ENCODE results near the gene PTGIS.
"Not testable (repeated sequence)": the region's sequence is repeated elsewhere in the genome, so short reads cannot be mapped to it uniquely, and the experiment has no call there.

The PTGIS gene

DNA sequence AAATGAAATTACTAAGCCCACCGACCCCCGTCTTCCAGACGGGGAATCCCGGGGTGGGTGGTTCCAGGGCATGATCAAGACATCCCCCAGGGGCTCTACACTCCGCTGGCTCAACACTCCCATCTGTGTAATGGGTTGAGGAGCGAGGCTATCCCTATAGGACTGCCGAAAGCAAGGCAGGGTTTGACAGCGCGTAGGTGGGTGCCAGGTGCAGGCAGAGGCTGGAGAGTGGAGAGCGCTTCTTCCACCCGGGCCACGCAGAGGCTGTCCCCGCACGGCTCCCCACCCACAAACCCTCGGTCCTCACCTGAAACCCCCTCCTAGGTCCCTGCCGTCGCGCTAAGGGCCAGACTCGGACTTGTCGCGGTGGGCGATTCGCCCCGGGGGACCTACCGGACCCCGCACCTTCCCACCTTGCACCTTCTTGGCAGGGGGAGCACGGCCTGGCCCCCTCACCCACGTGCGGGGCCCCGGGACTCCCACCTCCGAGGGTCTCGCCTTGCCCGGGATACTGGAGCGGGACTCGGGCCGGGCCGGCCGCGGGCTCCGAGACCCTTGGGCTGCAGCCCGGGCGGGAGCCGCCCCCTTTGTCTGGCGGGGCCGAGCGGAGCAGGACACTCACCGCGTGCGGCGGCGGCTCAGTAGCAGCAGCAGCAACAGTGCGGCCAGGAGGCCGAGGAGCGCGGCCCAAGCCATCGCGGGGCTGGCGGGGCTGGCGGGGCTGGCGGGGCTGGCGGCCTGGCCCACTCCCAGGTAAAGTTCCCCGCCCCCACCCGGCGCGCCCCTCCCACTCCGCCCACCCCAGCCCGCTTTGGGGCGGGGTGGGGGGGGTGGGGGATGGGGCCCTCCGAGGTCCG, at the start of gene PTGIS:
Gene PTGIS (minus strand): TSS at position 717 of the 857 bp plus-strand sequence. CDS start 21 bp downstream, at position 696.
- DNase-seq (ENCODE audit: low spot score) = no peak
- H3K9me3 Mint-ChIP-seq = peaks cover 5% of the 10 kb centered on the region
- H3K36me3 Mint-ChIP-seq (ENCODE audit: low read depth) = peaks cover 15% of the 10 kb centered on the region
- H3K27me3 Mint-ChIP-seq (ENCODE audit: low read depth) = peaks cover 21% of the 10 kb centered on the region
- peak within 1 kb of the TSS; percentile 74 for H3K4me3 Mint-ChIP-seq
- H3K27ac Mint-ChIP-seq = peak within 1 kb of the TSS; percentile 65
- peaks cover 30% of the 10 kb centered on the region for H3K4me1 Mint-ChIP-seq (ENCODE audit: low read depth)

DNA sequence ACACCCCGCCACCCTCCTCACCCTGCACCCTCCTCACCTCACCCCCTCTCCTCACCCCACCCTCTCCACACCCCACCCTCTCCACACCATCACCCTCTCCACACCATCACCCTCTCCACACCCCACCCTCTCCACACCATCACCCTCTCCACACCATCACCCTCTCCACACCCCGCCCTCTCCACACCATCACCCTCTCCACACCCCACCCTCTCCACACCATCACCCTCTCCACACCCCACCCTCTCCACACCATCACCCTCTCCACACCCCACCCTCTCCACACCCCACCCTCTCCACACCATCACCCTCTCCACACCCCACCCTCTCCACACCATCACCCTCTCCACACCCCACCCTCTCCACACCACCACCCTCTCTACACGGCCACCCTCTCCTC, 49.5 kb upstream of the PTGIS start:
- not testable (repeated sequence) for H3K27me3 Mint-ChIP-seq (ENCODE audit: low read depth); H3K9me3 Mint-ChIP-seq; H3K27ac Mint-ChIP-seq; DNase-seq (ENCODE audit: low spot score); H3K36me3 Mint-ChIP-seq (ENCODE audit: low read depth); H3K4me3 Mint-ChIP-seq; H3K4me1 Mint-ChIP-seq (ENCODE audit: low read depth)

DNA sequence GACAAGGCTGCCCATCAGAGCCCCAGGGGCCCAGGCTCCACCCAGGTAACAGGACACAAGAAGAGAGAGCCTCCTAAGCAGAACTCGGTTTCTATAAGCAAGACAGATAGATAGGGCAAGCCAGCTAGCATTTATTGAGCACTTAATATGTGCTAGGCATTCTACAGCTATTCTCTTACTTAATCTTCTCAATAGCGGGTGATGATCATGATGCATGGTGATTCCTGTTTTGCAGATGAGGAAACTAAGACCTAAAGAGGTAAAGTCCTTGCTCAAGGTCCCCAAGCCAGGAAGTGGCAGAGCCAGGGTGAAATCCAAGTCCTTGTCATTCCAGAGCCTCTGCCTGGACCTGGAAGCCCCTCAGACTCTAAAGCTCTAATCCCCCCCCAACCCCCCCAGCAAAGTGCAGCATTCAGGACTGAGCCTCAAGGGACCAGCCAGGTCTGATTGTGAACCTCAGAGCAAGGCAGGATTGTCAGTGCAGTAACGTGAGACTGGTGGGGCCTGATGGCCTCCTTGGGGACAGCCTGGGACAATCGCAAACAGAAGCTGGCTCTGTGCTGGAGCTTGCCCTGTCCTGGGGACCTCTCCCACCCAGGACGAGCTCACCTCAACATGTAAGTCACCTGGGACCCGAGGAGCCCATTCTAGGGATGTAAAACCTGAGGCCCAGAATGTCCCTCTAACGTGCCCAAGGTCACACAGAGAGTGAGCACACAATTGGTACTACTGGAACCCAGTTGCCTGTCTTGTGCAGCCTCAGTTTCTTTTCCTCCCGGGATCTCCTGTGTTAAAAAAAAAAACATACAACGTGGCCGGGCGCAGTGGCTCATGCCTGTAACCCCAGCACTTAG, 48.4 kb upstream of the PTGIS start:
- DNase-seq (ENCODE audit: low spot score) = no peak
- Mint-ChIP-seq H3K4me3 (no peak overlapping the region), H3K27ac (no peak overlapping the region), H3K4me1 (ENCODE audit: low read depth) (no peaks in the 10 kb centered on the region), H3K9me3 (no peaks in the 10 kb centered on the region), H3K27me3 (ENCODE audit: low read depth) (no peaks in the 10 kb centered on the region), H3K36me3 (ENCODE audit: low read depth) (peaks cover 2% of the 10 kb centered on the region)

DNA sequence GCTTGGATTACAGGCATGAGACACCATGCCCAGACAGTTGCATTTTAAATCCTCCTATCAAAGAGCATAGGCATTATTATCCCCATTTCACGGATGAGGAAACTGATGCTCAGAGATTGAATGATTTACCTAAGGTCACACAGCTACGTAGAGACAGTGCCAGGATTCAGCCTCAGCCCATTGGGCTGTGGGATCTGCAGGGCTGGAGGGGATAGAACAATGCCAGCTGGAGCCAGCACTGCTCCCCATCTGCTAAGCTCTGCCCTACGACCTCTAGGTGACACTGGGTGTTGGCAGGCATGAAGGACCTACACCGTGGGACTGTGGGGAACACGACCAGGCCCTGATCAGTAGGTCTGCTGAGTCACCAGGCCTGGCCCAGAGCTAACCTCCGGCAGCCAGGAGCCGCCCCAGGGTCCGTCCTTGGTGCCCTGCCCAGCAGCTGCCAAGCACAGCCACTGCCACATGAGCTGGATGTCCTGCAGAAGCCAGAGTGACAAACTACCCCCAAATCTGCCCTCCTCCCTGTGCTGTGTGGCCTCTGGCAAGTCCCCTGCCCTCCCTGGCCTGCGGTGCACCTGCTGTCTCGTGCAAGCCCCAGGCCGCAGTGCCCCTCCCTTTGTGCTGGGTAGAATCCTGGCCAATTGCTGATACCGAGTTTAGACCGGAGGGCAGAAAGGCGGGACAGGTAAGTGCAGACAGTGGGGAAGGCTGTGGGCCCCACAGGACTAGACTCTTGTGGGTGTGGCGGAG, 47.6 kb upstream of the PTGIS start:
- Mint-ChIP-seq H3K9me3 (no peaks in the 10 kb centered on the region), H3K27ac (no peak overlapping the region), H3K4me3 (no peak overlapping the region), H3K36me3 (ENCODE audit: low read depth) (no peaks in the 10 kb centered on the region), H3K4me1 (ENCODE audit: low read depth) (peaks cover 4% of the 10 kb centered on the region), H3K27me3 (ENCODE audit: low read depth) (no peaks in the 10 kb centered on the region)
- no peak for DNase-seq (ENCODE audit: low spot score)

DNA sequence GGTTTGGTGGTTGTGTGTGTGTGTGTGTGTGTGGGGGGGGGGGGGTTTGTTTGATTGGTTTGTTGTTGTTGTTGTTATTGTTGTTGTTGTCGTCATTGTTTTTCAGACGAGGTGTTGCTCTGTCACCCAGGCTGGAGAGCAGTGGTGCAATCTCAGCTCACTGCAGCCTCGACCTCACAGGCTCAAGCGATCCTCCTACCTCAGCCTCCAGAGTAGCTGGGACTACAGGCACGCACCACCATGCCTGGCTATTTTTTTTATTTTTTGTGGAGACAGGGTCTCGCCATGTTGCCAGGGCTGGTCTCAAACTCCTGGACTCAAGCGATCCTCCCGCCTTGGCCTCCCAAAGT, 47.1 kb upstream of the PTGIS start:
- not testable (repeated sequence) for H3K27ac Mint-ChIP-seq; H3K4me3 Mint-ChIP-seq; H3K4me1 Mint-ChIP-seq (ENCODE audit: low read depth); H3K36me3 Mint-ChIP-seq (ENCODE audit: low read depth); H3K9me3 Mint-ChIP-seq; DNase-seq (ENCODE audit: low spot score); H3K27me3 Mint-ChIP-seq (ENCODE audit: low read depth)

DNA sequence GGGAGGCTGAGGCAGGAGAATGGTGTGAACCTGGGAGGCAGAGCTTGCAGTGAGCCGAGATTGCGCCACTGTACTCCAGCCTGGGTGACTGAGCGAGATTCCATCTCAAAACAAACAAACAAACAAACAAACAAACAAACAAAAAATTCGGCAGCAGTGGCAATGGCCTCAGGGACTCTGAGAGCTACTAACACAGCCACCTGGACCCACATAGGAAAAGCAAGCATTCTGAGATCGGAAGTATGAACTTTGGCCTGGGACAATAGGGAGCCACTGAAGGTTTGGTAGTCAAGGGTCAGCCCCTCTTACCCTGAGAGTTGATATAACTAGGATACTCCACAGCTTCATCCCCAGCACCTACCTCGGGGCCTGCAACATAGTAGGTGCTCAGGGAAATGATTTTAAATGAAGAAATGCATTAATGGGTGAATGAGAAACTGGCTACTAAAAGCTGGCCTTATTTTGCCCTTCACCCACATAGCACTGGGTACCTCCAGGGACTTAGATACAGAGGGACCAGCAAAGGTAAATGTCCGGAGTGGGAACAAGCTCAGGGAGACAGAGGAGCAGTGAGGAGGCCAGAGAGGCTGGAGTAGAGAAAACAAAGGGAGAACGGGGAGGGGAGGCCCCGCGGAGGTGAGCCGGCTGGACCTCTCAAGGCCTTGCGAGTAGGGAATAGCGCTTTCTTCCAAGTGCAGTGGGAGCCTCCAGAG, 46.6 kb upstream of the PTGIS start:
- Mint-ChIP-seq H3K4me3 (no peak overlapping the region), H3K27me3 (ENCODE audit: low read depth) (no peaks in the 10 kb centered on the region), H3K36me3 (ENCODE audit: low read depth) (no peaks in the 10 kb centered on the region), H3K9me3 (no peaks in the 10 kb centered on the region), H3K4me1 (ENCODE audit: low read depth) (peaks cover 9% of the 10 kb centered on the region), H3K27ac (no peak overlapping the region)
- DNase-seq (ENCODE audit: low spot score) = no peak

DNA sequence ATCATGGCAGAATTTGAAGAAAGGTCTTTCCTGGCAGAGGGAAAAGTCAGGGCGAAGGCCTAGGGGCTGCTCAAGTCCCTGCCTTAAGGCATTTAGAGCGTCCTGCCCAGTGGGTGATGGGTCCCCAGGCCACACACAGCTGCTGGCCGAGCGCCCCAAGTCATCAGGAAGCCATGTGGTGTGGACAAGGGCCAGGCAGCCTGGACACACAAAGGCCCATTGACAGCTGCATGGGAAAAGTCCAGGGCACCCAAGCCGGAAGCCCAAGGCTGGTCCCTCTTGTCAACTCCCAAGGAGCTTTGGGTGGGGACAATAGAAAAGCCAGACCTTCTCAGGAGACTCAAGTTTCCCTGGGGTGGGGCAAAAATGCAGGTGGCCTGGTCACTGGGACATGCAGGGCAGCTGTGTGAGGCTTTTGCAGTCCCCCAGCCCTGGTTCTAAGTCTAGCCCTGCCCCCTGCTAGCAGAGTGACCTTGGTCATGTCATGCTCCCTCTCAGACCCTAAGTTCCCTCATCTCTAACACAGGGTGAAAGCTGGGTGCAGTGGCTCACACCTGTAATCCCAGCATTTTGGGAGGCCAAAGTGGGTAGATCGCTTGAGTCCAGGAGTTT, 44.3 kb upstream of the PTGIS start:
- Mint-ChIP-seq H3K27me3 (ENCODE audit: low read depth) (no peaks in the 10 kb centered on the region), H3K9me3 (no peaks in the 10 kb centered on the region), H3K4me3 (no peak overlapping the region), H3K27ac (no peak overlapping the region), H3K36me3 (ENCODE audit: low read depth) (peaks cover 8% of the 10 kb centered on the region), H3K4me1 (ENCODE audit: low read depth) (peaks cover 19% of the 10 kb centered on the region)
- no peak for DNase-seq (ENCODE audit: low spot score)

DNA sequence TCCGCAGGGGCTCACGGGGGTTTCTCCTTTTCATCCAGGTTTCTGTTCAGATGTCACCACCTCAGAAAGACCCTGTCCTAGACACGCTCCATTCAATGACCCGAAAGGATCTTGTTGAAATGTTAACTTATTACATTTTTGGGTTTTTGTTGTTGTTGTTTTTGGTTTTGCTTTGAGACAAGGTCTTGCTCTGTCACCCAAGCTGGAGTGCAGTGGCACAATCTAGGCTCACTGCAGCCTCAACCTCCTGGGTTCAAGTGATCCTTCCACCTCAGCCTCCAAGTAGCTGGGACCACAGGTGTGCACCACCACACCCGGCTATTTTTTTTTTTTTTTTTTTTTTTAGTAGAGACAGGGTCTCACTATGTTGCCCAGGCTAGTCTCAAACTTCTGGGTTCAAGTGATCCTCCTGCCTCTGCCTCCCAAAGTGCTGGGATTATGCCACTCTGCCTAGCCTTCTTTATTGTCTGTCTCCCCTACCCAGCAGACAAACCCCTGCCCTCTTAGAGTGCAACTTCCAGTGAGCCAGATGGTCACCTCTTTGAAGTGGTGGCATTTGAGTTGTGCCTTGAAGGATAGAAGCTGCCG, 43.7 kb upstream of the PTGIS start:
- H3K9me3 Mint-ChIP-seq; DNase-seq (ENCODE audit: low spot score); H3K36me3 Mint-ChIP-seq (ENCODE audit: low read depth); H3K27ac Mint-ChIP-seq; H3K27me3 Mint-ChIP-seq (ENCODE audit: low read depth): not testable (repeated sequence)
- peak overlapping the region; percentile 38 for H3K4me3 Mint-ChIP-seq
- H3K4me1 Mint-ChIP-seq (ENCODE audit: low read depth) = peaks cover 19% of the 10 kb centered on the region

DNA sequence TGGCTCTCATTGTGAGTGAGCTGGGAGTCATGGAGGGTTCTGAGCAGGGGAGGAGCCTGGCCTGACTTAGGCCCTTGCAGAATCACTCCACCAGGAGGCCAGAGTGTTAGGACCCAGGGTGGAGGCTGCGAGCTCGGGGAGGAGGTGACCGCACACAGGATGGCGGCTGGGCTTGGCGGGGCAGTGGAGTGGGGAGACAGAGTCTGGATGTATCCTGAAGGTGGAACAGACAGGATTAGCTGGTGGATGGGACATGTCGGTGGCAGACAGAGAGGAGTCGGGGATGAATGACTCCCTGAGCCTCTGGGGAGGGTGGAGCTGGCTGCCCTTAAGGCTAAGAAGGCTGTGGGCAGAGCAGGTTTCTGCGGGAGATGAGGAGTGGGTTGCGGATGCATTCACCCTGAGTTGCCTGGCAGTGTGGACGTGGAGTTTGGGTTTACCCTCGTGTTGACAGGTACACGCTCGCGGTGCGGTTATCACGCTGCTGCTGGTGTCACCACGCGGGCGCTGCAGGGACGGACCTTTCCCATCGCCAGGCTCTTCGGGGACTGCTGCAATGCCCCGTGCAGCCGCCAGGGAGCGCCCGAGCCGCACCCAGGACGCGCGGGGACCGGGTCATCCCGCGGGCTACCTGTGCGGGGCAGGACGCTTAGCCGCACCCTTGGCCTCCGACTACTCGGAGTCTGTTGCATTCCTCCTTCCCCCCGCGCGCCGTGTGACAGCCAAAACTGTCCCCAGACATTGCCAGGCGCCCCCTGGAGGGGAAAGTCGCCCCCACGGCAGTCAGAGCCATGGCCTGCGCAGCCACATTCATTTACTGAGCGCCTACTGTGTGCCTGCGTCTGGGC, 43.0 kb upstream of the PTGIS start:
- H3K36me3 Mint-ChIP-seq (ENCODE audit: low read depth) = peaks cover 13% of the 10 kb centered on the region
- peak; percentile 80 for DNase-seq (ENCODE audit: low spot score)
- no peaks in the 10 kb centered on the region for H3K27me3 Mint-ChIP-seq (ENCODE audit: low read depth)
- H3K4me3 Mint-ChIP-seq = peak overlapping the region; percentile 72
- H3K9me3 Mint-ChIP-seq = no peaks in the 10 kb centered on the region
- H3K27ac Mint-ChIP-seq = peak overlapping the region; percentile 64
- H3K4me1 Mint-ChIP-seq (ENCODE audit: low read depth) = peaks cover 19% of the 10 kb centered on the region

DNA sequence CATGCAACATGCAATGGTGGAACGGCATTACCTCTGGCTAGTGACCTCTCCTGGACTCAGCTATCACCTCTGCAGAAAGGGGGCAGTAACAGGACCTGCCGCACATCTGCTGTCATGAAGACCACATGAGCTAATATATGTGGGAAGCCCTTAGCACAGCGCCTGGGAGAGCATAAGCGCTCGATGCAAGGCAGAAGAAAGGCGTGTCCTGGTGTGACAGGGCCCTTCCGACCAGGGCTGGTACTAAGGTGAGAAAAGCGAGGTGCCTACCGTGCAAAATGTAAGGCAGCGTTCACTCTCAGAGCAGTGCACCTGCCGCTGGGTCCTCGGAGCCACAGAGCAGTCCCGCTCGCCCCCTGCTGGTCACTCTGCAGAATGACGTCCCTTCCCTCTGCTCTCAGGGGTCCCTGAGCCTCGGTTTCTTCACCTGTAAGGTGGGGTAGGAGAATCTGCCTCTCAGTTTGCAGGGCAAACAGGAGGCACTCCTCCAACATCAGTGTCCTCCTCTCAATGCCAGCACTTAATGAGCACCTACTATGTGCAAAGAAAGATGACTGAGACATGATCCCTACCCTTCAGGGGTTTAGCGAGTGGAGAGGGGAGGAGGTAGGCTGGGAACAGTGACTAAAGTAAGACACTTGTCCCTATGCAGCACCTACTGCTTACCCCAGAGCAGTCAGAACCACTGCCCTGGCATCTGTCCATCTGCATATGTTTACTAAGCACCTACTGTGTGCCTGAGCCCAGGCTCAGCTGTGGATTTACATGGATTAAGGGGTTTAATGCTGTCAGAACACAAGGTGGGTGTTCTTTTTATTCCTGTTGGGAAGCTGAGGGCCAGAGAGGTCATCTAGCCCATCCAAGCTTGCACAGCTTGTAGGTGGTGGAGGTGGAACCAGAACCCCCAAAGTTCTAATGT, 41.1 kb upstream of the PTGIS start:
- Mint-ChIP-seq H3K9me3 (no peaks in the 10 kb centered on the region), H3K36me3 (ENCODE audit: low read depth) (peaks cover 22% of the 10 kb centered on the region), H3K27me3 (ENCODE audit: low read depth) (no peaks in the 10 kb centered on the region), H3K27ac (peak overlapping the region; percentile 12), H3K4me1 (ENCODE audit: low read depth) (peaks cover 27% of the 10 kb centered on the region), H3K4me3 (peak overlapping the region; percentile 64)
- peak; percentile 64 for DNase-seq (ENCODE audit: low spot score)

DNA sequence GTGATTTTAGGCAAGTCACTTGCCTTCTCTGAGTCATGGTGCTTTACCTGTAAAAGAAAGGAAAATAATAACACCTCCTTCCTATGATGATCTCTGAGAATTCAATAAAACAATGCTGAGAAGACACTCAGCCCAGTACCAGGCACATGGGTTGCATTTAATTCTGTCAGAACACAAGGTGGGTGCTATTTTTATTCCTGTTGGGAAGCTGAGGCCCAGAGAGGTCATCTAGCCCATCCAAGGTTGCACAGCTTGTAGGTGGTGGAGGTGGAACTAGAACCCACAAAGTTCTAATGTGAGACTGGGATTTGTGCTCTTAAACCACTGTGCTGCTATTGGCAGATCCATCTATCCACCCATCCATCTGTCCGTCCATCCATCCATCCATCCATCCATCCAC, 39.6 kb upstream of the PTGIS start:
- no peak for DNase-seq (ENCODE audit: low spot score)
- H3K4me3 Mint-ChIP-seq = no peak overlapping the region
- peaks cover 35% of the 10 kb centered on the region for H3K4me1 Mint-ChIP-seq (ENCODE audit: low read depth)
- no peak overlapping the region for H3K27ac Mint-ChIP-seq
- H3K9me3 Mint-ChIP-seq = no peaks in the 10 kb centered on the region
- peaks cover 33% of the 10 kb centered on the region for H3K36me3 Mint-ChIP-seq (ENCODE audit: low read depth)
- H3K27me3 Mint-ChIP-seq (ENCODE audit: low read depth) = no peaks in the 10 kb centered on the region
